IPS-18c (cell line): ENCODE measurements around the gene CACNA2D2.

Experiments
- H3K4me3 ChIP-seq: 2 replicates; pipeline ENCODE4 v1.7.0; 2013; ENCODE audit warnings: low read depth, mild to moderate bottlenecking, low read length, moderate library complexity; ENCODE audit not compliant: insufficient read depth
- H3K9me3 ChIP-seq: one replicate; pipeline ENCODE4 v1.6.1; 2013; ENCODE audit warnings: mild to moderate bottlenecking, low read length, moderate library complexity; ENCODE audit not compliant: control insufficient read depth, insufficient read depth

Gene CACNA2D2

GRCh38 chr3:50480471-50480870 lies 23.0 kb downstream of the CACNA2D2 start:
- Histone ChIP-seq H3K4me3 (no peak overlapping the region), H3K9me3 (no peaks in the 10 kb centered on the region)

DNA sequence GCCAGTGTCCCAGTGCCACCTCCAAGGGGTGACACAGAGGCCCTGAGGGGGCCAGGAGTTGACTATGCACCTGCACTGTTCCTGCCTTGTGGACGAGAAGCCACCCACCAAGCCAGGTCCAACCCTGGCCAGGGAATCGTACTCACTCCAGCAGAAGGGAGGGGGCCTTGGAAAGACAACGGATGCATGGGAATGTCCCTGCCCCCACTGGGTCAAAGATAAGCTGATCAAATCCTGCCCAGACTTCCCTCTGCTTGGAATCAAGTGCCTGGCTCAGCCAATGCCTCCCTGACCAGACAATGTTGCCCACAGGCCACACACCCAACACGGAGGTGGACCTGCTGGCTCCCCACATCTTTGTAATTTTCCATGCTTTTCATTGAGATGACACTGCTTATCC lies 23.9 kb downstream of the CACNA2D2 start:
- H3K9me3 ChIP-seq = no peaks in the 10 kb centered on the region

DNA sequence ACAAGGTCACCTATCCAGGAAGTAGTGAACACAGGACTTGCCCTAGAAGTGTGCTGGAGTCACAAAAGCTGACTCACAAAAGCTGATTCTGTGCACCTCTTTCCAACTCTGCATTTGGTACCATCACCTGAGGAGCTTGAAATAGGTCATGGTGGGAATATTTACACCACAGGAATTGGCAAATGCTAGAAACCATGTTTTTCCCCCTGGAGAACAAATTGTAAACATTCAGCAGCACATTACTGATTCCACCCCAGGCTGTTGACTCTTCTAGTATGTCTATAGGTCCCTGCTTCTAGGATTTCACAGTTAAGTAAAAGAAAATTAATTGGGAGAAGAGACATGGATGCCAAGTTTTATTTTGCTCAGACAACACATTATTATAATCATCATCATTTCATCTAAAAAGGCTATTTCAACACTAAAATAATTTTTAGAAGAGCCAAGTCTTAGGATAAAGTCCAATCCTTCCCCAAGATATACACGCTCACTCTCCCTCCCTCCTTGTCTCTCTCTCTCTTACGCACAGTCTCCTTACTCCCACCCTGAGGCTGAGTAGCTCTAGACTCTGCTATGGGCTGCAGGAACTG lies 24.7 kb downstream of the CACNA2D2 start:
- Histone ChIP-seq H3K9me3 (no peaks in the 10 kb centered on the region), H3K4me3 (no peak overlapping the region)

More for the DNA sequence above, 23.9 kb downstream of the CACNA2D2 start:
- H3K4me3 ChIP-seq = no peak overlapping the region

DNA sequence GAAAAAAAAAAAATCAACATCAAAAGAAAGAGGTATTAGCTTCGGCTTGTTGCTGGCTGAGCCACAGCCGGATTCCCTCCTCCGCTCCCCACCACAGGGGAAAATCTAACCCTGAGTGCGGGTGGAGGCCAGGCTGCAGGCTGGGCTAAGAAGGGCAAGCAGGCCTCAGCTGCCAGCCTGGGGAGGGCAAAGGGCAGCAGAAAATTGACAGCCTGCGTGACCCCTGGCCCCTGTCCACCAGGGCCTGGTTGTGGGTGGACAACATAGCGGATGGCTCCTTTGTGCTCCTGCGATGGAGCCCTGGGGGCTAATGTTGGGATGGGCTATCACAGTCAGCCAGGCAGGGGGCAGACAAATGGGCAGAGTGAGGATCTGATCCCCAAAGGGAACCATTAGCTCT lies 25.4 kb downstream of the CACNA2D2 start:
- no peaks in the 10 kb centered on the region for H3K9me3 ChIP-seq
- H3K4me3 ChIP-seq = no peak overlapping the region

DNA sequence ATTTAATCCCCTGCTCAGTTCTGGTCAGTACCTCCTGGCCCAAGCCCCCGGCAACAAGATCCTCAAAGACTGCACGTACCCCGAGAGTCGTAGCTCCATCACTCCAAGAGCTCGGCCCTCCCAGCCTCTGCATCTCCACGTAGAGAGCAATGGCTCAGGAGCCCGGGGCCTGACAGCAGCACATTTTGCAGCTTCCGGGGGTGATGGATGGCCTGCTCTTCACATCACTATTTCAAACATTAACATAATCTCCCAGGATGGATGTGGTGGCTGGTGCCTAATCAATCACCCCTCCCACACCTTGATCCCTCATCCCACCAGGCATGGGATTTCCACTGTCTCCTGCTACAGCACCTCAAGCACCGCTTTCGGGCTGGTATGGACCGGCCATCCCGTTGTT lies 28.1 kb downstream of the CACNA2D2 start:
- Histone ChIP-seq H3K9me3 (no peaks in the 10 kb centered on the region), H3K4me3 (no peak overlapping the region)

- Histone ChIP-seq H3K4me3 (no peak overlapping the region), H3K9me3 (no peaks in the 10 kb centered on the region)
These were observed 28.7 kb downstream of the CACNA2D2 start for GRCh38 chr3:50474717-50475116.

- Histone ChIP-seq H3K4me3 (no peak overlapping the region), H3K9me3 (no peaks in the 10 kb centered on the region)
These were observed 29.7 kb downstream of the CACNA2D2 start for GRCh38 chr3:50473768-50474167.

DNA sequence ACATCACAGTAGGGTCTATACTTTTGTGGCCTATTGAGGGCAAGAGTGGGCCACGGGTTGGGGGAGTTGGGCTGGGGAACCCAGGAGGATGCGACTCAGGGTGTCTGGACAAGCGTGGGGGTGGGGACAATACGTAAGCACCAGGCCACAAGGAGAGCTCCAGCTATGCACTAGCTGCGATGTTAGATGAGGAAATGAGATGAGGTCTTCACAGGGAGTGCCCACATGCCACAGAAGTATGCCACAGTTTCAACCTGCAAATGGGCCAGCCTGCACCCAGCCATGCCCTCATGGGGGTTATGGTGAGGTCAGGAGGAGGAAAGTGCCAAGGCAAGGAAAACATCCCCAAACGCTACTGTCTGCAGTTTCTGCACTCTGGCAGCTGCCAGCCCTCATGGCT lies 30.5 kb downstream of the CACNA2D2 start:
- Histone ChIP-seq H3K4me3 (no peak overlapping the region), H3K9me3 (no peaks in the 10 kb centered on the region)

- H3K4me3 ChIP-seq = no peak overlapping the region
- H3K9me3 ChIP-seq = no peaks in the 10 kb centered on the region
These were observed 32.8 kb downstream of the CACNA2D2 start for GRCh38 chr3:50470658-50471057.

DNA sequence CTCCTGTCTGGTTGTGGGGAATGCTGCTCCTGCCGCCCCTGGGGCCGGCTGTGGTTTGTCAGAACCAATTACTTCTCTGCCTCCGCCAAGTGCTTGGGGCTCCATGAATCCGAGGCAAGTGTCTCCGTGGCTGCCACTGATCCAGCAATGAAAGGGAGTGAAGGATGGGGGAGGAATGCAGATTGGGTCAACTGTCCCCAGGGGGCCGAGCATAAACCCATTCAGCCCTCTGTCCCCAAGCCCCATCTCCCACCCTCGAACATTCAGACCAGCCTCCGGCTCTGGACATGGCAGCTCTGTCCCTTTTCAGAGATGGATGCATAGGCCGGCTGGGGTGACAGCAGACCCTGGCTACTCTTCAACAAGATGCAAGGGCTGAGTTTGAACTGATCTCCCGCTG lies 35.5 kb downstream of the CACNA2D2 start:
- Histone ChIP-seq H3K9me3 (no peaks in the 10 kb centered on the region), H3K4me3 (no peak overlapping the region)

DNA sequence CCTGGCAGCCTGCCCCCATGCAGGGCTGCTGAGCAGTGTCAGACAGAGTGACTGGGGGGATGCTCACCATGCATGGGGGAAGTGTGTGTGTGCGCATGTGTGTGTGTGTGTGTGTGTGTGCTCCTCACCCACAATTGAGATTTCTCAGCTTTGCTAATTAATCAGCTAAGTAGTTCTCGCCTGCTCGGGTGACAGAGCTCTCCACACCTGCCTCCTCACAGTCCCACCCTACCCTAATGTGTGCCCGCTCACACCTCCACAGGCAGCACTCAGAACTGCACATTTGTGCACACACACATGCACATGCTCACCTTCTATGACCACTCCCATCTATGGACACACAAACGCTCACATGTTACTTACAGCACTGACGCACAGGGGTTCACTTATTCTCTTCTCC lies 37.3 kb downstream of the CACNA2D2 start:
- H3K9me3 ChIP-seq = peaks cover 2% of the 10 kb centered on the region

DNA sequence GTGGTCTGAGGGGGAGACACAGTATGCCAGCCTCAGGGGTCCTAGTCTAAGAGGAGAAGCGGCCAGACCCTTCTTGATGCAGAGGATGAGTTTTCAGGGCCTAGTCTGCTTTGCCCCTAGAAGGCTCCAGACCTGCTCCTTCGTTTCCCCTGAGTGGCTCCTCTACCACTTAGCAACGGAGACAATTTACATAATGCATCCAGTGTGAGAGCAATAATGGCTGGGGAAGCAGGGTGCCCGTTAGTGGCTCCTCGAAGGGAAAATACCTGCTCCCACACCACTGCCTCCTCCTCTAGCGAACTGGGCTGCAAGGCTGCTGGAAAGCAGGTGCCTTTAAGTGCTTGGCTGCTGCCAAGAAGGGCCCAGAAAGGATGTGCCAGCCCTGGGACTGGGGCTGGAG lies 38.9 kb downstream of the CACNA2D2 start:
- H3K9me3 ChIP-seq = peaks cover 2% of the 10 kb centered on the region
- no peak overlapping the region for H3K4me3 ChIP-seq

More for the DNA sequence above, 37.3 kb downstream of the CACNA2D2 start:
- no peak overlapping the region for H3K4me3 ChIP-seq

DNA sequence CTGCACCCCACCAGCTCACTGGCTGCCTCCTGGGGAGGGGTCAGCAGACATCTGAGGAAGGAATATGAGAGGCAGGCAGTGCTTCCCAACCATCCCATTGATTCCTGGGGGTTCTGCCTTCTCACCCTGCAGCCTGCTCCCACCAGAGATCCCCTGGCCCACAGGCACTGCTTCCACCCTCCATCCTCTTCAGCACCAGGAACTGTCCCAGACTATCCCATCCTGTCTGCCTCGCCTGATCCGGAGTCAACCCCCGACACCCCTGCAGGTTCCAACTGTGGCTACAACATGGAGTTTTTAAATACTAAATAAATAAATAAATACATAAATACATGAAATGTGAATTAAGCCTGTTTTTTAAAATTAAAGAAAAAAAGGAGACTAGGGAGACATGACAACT lies 43.6 kb downstream of the CACNA2D2 start:
- Histone ChIP-seq H3K4me3 (no peak overlapping the region), H3K9me3 (peaks cover 2% of the 10 kb centered on the region)

GRCh38 chr3:50457988-50458387 lies 45.4 kb downstream of the CACNA2D2 start:
- H3K9me3 ChIP-seq = peaks cover 4% of the 10 kb centered on the region
- no peak overlapping the region for H3K4me3 ChIP-seq

- Histone ChIP-seq H3K4me3 (no peak overlapping the region), H3K9me3 (peaks cover 2% of the 10 kb centered on the region)
These were observed 48.0 kb downstream of the CACNA2D2 start for GRCh38 chr3:50455161-50456018.

GRCh38 chr3:50454481-50455070 lies 48.9 kb downstream of the CACNA2D2 start:
- H3K4me3 ChIP-seq = no peak overlapping the region

GRCh38 chr3:50453907-50454306 lies 49.5 kb downstream of the CACNA2D2 start:
- Histone ChIP-seq H3K4me3 (no peak overlapping the region), H3K9me3 (peaks cover 2% of the 10 kb centered on the region)

More at GRCh38 chr3:50454481-50455070, 48.9 kb downstream of the CACNA2D2 start:
- peaks cover 2% of the 10 kb centered on the region for H3K9me3 ChIP-seq
